Osteoblast (primary cell): Measurements from ENCODE around the gene COBL. TPM values are rescaled to one million over a fixed set of nuclear protein-coding genes. Genes with fewer than 3 reads are reported as not detected.
A peak's percentile ranks its signal among the peaks of the same experiment; 100 is the strongest.

ENCODE experiments used
- DNase-seq: peaks from one replicate; pipeline ENCODE4 v3.0.0; 2011; ENCODE audit warnings: low spot score, mixed read lengths; ENCODE audit not compliant: insufficient read length; ENCODE audit errors: missing footprints
- H2AFZ ChIP-seq: 2 replicates; pipeline ENCODE4 v1.6.0; 2011; ENCODE audit warnings: mild to moderate bottlenecking, low read length
- H3K27ac ChIP-seq: 2 replicates; pipeline ENCODE4 v1.5.1; 2011; ENCODE audit warnings: mild to moderate bottlenecking, low read depth, low read length, moderate library complexity
- H3K27me3 ChIP-seq: 2 replicates; pipeline ENCODE4 v1.6.0; 2012; ENCODE audit warnings: mild to moderate bottlenecking, control low read depth, inconsistent platforms, low read length, moderate library complexity; ENCODE audit not compliant: insufficient read depth
- H3K36me3 ChIP-seq: 2 replicates; pipeline ENCODE4 v1.5.1; 2011; ENCODE audit warnings: mild to moderate bottlenecking, low read length, control low read depth, moderate library complexity; ENCODE audit not compliant: insufficient read depth
- H3K4me1 ChIP-seq: 2 replicates; pipeline ENCODE4 v1.5.1; 2011; ENCODE audit warnings: mild to moderate bottlenecking, low read length, control low read depth, moderate library complexity; ENCODE audit not compliant: insufficient read depth
- H3K4me2 ChIP-seq: 2 replicates; pipeline ENCODE4 v1.6.0; 2011; ENCODE audit warnings: mild to moderate bottlenecking, low read length; ENCODE audit not compliant: insufficient read depth
- H3K4me3 ChIP-seq: fragments of 200-600 bp; sonication (generic); 3 replicates; pipeline ENCODE4 v1.5.1; 2012; ENCODE audit warnings: mild to moderate bottlenecking, low read length, inconsistent platforms; ENCODE audit not compliant: insufficient read depth
- H3K79me2 ChIP-seq: 2 replicates; pipeline ENCODE4 v1.6.0; 2012; ENCODE audit warnings: mild to moderate bottlenecking, low read length, control low read depth, inconsistent platforms; ENCODE audit not compliant: insufficient read depth
- H3K9me3 ChIP-seq: 2 replicates; pipeline ENCODE4 v1.5.1; 2011; ENCODE audit warnings: low read depth, low read length, control low read depth
- H4K20me1 ChIP-seq: 2 replicates; pipeline ENCODE4 v1.6.0; 2012; ENCODE audit warnings: mild to moderate bottlenecking, low read length, control low read depth; ENCODE audit not compliant: insufficient read depth
- total RNA-seq: library from RNA; depleted of rRNA; stranded (reverse); fragments of >200 nt; gene quantifications from 2 replicates; pipeline ENCODE4 v1.2.3, GENCODE V29; 2012
- TF ChIP-seq, protein P1 (sequence below): IDR thresholded peaks from 2 replicates; pipeline ENCODE4 v1.5.1; 2011; ENCODE audit warnings: mild to moderate bottlenecking, low read depth, low read length, moderate library complexity; ENCODE audit errors: extremely low read depth

The COBL gene
- total RNA-seq, 1 donor: under 0.01 TPM

DNA sequence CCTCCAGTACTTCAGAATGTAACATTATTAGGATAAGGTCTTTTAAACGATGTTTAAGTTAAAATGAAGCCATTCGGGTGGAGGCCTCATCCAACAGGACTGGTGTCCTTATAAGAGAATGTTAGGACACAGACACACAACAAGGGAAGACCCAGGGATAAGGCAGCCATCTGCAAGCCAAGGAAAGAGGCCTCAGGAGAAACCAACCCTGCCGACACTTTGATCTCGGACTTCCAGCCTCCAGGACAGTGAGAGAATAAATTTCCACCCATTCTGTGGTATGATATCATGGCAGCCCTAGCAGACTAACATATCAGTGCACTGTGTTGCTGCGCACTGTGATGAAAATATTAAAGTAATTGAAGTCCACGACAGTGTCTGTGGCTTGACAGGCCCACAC, 250.8 kb downstream of the COBL start:
- no peaks in the 10 kb centered on the region for H3K4me1 ChIP-seq
- TF ChIP-seq, protein P1, sequence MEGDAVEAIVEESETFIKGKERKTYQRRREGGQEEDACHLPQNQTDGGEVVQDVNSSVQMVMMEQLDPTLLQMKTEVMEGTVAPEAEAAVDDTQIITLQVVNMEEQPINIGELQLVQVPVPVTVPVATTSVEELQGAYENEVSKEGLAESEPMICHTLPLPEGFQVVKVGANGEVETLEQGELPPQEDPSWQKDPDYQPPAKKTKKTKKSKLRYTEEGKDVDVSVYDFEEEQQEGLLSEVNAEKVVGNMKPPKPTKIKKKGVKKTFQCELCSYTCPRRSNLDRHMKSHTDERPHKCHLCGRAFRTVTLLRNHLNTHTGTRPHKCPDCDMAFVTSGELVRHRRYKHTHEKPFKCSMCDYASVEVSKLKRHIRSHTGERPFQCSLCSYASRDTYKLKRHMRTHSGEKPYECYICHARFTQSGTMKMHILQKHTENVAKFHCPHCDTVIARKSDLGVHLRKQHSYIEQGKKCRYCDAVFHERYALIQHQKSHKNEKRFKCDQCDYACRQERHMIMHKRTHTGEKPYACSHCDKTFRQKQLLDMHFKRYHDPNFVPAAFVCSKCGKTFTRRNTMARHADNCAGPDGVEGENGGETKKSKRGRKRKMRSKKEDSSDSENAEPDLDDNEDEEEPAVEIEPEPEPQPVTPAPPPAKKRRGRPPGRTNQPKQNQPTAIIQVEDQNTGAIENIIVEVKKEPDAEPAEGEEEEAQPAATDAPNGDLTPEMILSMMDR: no peak

DNA sequence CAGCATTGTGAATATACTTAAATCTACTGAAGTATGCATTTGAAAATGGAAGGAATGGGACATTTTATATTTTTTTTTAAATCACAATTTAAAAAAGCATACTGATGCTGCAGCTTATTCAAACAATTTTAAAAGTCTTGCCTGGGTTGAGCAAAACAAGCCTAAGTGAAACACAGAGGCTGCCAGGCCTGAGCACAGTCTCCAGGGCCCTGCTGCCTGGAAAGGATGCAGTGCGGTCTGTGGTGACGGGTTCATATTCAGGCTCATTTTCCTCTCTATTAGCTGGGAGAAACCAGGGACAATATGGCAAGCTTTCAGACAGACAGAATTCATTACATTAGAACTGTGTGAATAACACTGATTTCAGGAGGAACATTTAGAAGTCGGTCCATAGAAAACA, 251.9 kb downstream of the COBL start:
- Histone ChIP-seq H3K27ac (no peak overlapping the region), H2AFZ (no peak overlapping the region), H3K9me3 (no peaks in the 10 kb centered on the region), H3K79me2 (no peaks in the 10 kb centered on the region), H3K36me3 (no peaks in the 10 kb centered on the region), H3K4me1 (no peaks in the 10 kb centered on the region), H4K20me1 (no peaks in the 10 kb centered on the region), H3K4me2 (no peak overlapping the region), H3K4me3 (no peak overlapping the region), H3K27me3 (no peaks in the 10 kb centered on the region)
- DNase-seq: no peak
- TF ChIP-seq, protein P1: no peak

More for the DNA sequence above, 250.8 kb downstream of the COBL start:
- H3K36me3 ChIP-seq: no peaks in the 10 kb centered on the region
- DNase-seq: no peak
- no peaks in the 10 kb centered on the region for H3K9me3 ChIP-seq
- H3K79me2 ChIP-seq: no peaks in the 10 kb centered on the region
- H4K20me1 ChIP-seq: no peaks in the 10 kb centered on the region
- H3K4me2 ChIP-seq: no peak overlapping the region
- H3K27me3 ChIP-seq: no peaks in the 10 kb centered on the region
- no peak overlapping the region for H3K4me3 ChIP-seq
- no peak overlapping the region for H2AFZ ChIP-seq
- no peak overlapping the region for H3K27ac ChIP-seq

DNA sequence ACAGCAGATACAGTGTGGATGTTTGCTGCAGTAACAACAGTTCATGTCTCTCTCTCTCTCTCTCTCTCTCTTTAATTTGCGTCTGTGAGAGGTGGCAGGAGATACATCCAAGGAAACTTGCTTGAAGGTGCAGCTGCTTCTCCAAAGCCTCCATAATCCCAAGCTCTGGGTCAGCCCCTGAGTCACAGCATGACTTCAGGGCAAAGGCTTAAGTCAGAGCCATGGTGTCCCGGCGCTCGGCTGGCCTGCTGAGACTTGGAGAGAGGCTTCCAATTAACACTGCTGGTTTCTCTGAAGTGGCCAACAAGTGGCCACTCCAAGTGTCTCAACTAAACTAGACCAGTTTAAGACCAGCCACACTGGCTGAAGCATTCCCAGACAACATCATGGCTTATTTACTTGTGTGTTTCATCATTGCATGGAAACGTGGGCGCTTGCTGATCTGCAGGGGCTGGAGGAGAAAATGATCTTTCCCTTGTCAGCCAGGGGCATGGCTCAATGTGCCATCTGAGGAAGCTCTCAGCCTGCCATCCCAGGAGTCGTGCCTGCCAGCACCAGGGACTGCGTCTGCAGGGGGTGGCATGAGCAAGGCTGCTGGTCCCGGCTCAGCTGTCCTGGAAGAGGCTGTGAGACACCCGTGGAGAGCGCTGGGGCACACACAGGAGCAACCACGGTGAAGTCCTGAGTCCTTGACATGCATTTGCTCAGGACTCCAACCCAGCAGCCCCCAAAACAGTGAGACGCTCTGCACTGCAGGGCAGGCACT, 254.2 kb downstream of the COBL start:
- peak; percentile 83 for DNase-seq

DNA sequence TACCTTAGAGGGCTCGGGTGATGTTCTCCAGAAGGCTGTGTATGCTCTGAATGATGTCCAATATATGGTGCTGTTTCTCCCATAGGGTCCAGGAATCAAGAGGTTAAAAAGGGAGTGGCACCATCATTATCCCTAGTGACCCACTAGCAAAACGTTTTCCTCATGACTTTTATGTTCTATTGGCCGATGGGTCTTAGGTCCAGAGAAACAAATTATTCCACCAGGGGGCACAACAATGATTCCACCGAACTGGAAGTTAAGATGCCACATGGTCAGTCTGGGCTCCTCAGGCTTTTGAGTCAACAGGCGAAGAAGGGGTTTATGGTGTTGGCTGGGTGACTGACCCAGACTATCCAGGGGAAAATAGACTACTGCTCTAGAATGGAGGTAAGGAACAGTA, 256.1 kb downstream of the COBL start:
- no peaks in the 10 kb centered on the region for H4K20me1 ChIP-seq
- no peak overlapping the region for H3K27ac ChIP-seq
- H2AFZ ChIP-seq: no peak overlapping the region
- H3K79me2 ChIP-seq: no peaks in the 10 kb centered on the region
- peaks cover 4% of the 10 kb centered on the region for H3K27me3 ChIP-seq
- no peaks in the 10 kb centered on the region for H3K36me3 ChIP-seq
- TF ChIP-seq, protein P1: peak; percentile 31
- H3K4me1 ChIP-seq: no peaks in the 10 kb centered on the region
- no peak overlapping the region for H3K4me3 ChIP-seq
- H3K9me3 ChIP-seq: no peaks in the 10 kb centered on the region
- no peak for DNase-seq
- no peak overlapping the region for H3K4me2 ChIP-seq

More for the DNA sequence above, 254.2 kb downstream of the COBL start:
- H3K4me3 ChIP-seq: no peak overlapping the region
- no peaks in the 10 kb centered on the region for H3K36me3 ChIP-seq
- H4K20me1 ChIP-seq: no peaks in the 10 kb centered on the region
- no peak overlapping the region for H3K4me2 ChIP-seq
- TF ChIP-seq, protein P1: no peak
- peaks cover 4% of the 10 kb centered on the region for H3K27me3 ChIP-seq
- no peak overlapping the region for H3K27ac ChIP-seq
- H3K79me2 ChIP-seq: no peaks in the 10 kb centered on the region
- H3K9me3 ChIP-seq: no peaks in the 10 kb centered on the region
- no peaks in the 10 kb centered on the region for H3K4me1 ChIP-seq
- no peak overlapping the region for H2AFZ ChIP-seq
